B cell (primary cell): ENCODE results near the gene PDZD2. TPM values are rescaled to one million over a fixed set of nuclear protein-coding genes. Genes with fewer than 3 reads are reported as not detected.

Experiments used
- ATAC-seq: fragments of 200-7000 bp; cut with Tn5 transposase; one replicate; pipeline ENCODE4 v1.10.0; 2021; ENCODE audit warnings: low read depth, mild to moderate bottlenecking, moderate number of reproducible peaks, moderate library complexity
- CTCF ChIA-PET: fragments of 350-600 bp; sonication (Branson Sonifier 250); formaldehyde crosslinking; loops from one replicate; lab custom pipeline; 2021; ENCODE audit warnings: antibody characterized with exemption, inconsistent platforms; lab: Charles Lee
- POLR2A ChIA-PET: fragments of 350-600 bp; sonication (Branson Sonifier 250); formaldehyde crosslinking; loops from one replicate; lab custom pipeline; 2021; ENCODE audit warnings: antibody characterized with exemption; lab: Charles Lee
- DNase-seq: peaks from one replicate; pipeline ENCODE4 v3.0.0; 2013
- H2AFZ ChIP-seq: 2 replicates; pipeline ENCODE4 v1.6.1; 2012; ENCODE audit warnings: mild to moderate bottlenecking, low read depth, low read length; ENCODE audit not compliant: insufficient read depth, poor library complexity, severe bottlenecking
- H3K27ac ChIP-seq, 2 donors: 1 replicate in 1 of 2; 2 replicates in 1 of 2; pipeline ENCODE4 v1.5.1; 2012 to 2013; ENCODE audit warnings: low read length in 2 of 2, mild to moderate bottlenecking in 2 of 2, moderate library complexity in 1 of 2
- H3K27me3 ChIP-seq, 4 experiments: fragments of 200-600 bp in 1 of 4; sonication (generic) in 1 of 4; replicated peaks in 1 of 4; 1 replicate in 2 of 4; 2 replicates in 2 of 4; pipeline versions ENCODE4 v1.6.1 to v1.7.0; 2013 to 2016; ENCODE audit warnings: low read length in 3 of 4, mild to moderate bottlenecking in 2 of 4, mixed read lengths in 1 of 4, moderate library complexity in 1 of 4; ENCODE audit not compliant: insufficient read depth in 4 of 4, control insufficient read depth in 3 of 4; ENCODE audit errors: control extremely low read depth in 1 of 4
- H3K36me3 ChIP-seq, 2 experiments: replicated peaks in 1 of 2; 1 replicate in 1 of 2; 2 replicates in 1 of 2; pipeline versions ENCODE4 v1.6.1 to v1.7.1; 2013; ENCODE audit warnings: low read length in 1 of 2; ENCODE audit not compliant: insufficient read depth in 2 of 2, control insufficient read depth in 1 of 2; ENCODE audit errors: control extremely low read depth in 1 of 2, extremely low read depth in 1 of 2
- H3K4me1 ChIP-seq, 2 donors: fragments of 200-600 bp in 1 of 2; sonication (generic) in 1 of 2; 1 replicate in 1 of 2; 2 replicates in 1 of 2; pipeline versions ENCODE4 v1.5.1 to v1.6.1; 2013 to 2017; ENCODE audit warnings: low read length in 2 of 2; ENCODE audit not compliant: control insufficient read depth in 2 of 2, insufficient read depth in 2 of 2
- H3K4me2 ChIP-seq: replicated peaks from 2 replicates; pipeline ENCODE3; 2012; ENCODE audit warnings: mild to moderate bottlenecking, low read depth, low read length; ENCODE audit not compliant: poor library complexity, severe bottlenecking
- H3K4me3 ChIP-seq, 5 experiments: fragments of 200-600 bp in 1 of 5; sonication (generic) in 1 of 5; 1 replicate in 3 of 5; 2 replicates in 2 of 5; pipeline versions ENCODE4 v1.5.1 to v1.7.0; 2011 to 2016; ENCODE audit warnings: low read length in 4 of 5, mild to moderate bottlenecking in 4 of 5, low read depth in 2 of 5, control low read depth in 1 of 5, moderate library complexity in 1 of 5; ENCODE audit not compliant: insufficient read depth in 1 of 5; ENCODE audit errors: control extremely low read depth in 1 of 5, extremely low read depth in 1 of 5
- H3K79me2 ChIP-seq: fragments of 200-600 bp; sonication (generic); one replicate; pipeline ENCODE4 v1.6.0; 2016; ENCODE audit warnings: low read length; ENCODE audit not compliant: control insufficient read depth, insufficient read depth
- H3K9ac ChIP-seq: fragments of 200-600 bp; sonication (generic); 2 replicates; pipeline ENCODE4 v1.6.1; 2017; ENCODE audit warnings: mild to moderate bottlenecking, low read length, moderate library complexity
- H3K9me3 ChIP-seq, 3 donors: one replicate each; pipeline versions ENCODE4 v1.6.1 to v1.7.1; 2013; ENCODE audit warnings: low read length in 2 of 3; ENCODE audit not compliant: control insufficient read depth in 2 of 3, insufficient read depth in 1 of 3; ENCODE audit errors: control extremely low read depth in 1 of 3
- H4K20me1 ChIP-seq: 2 replicates; pipeline ENCODE4 v1.6.0; 2012; ENCODE audit warnings: mild to moderate bottlenecking, low read length; ENCODE audit not compliant: insufficient read depth, control insufficient read depth, poor library complexity, severe bottlenecking
- H3K27ac Mint-ChIP-seq: one replicate; pipeline ENCODE4 v1.8.0; 2021; ENCODE audit warnings: mixed read lengths
- H3K27me3 Mint-ChIP-seq: one replicate; pipeline ENCODE4 v1.8.0; 2021; ENCODE audit warnings: mixed read lengths
- H3K4me1 Mint-ChIP-seq: one replicate; pipeline ENCODE4 v1.8.0; 2021; ENCODE audit warnings: mixed read lengths
- H3K4me3 Mint-ChIP-seq: one replicate; pipeline ENCODE4 v1.8.0; 2021; ENCODE audit warnings: mixed read lengths
- H3K9me3 Mint-ChIP-seq: one replicate; pipeline ENCODE4 v1.8.0; 2022; ENCODE audit warnings: mixed read lengths; ENCODE audit not compliant: insufficient read depth
- CTCF ChIP-seq: fragments of 200-600 bp; IDR thresholded peaks from one replicate; pipeline ENCODE4 v1.8.0; 2022; ENCODE audit warnings: antibody characterized with exemption, mild to moderate bottlenecking
- EZH2 ChIP-seq: IDR thresholded peaks from 2 replicates; pipeline ENCODE4 v1.6.1; 2012; ENCODE audit warnings: borderline replicate concordance, low read depth, mild to moderate bottlenecking, moderate library complexity, low read length; ENCODE audit not compliant: insufficient read depth, poor library complexity, severe bottlenecking
- WGBS: methylation state at CpG from one replicate; pipeline ENCODE4 v1.1.5; 2013; ENCODE audit warnings: missing lambda C conversion rate; ENCODE audit not compliant: insufficient coverage; 5-methylcytosine and 5-hydroxymethylcytosine counted together
- intact Hi-C: fragments of 100-400 bp; cut with micrococcal nuclease; formaldehyde crosslinking; loops from one replicate; pipeline ENCODE4 v1.10.0; 2022
- polyA plus RNA-seq: library from polyadenylated mRNA; depleted of rRNA; stranded (reverse); fragments of >200 nt; gene quantifications from 2 replicates; pipeline ENCODE4 v1.2.3, GENCODE V29; 2012
- total RNA-seq, 2 donors: library from RNA; stranded (reverse); fragments of 120-200 nt in 1 of 2; gene quantifications; 1 replicate in 1 of 2; 2 replicates in 1 of 2; pipeline versions ENCODE4 v1.2.3 to v1.2.4, GENCODE V29; 2013 to 2022

The PDZD2 gene
- total and polyA plus RNA-seq, 2 donors (not counting 1 experiment from before 2014, with no cell fraction given): not detected

GRCh38 chr5:31965227-31965626 is 326.3 kb downstream of the PDZD2 start:
- Histone ChIP-seq H3K9ac (no peak overlapping the region), H2AFZ (no peak overlapping the region), H3K4me3 (no peak overlapping the region), H3K9me3 (no peaks in the 10 kb centered on the region), H3K27me3 (no peaks in the 10 kb centered on the region), H3K36me3 (no peaks in the 10 kb centered on the region), H3K79me2 (no peaks in the 10 kb centered on the region), H3K4me2 (no peak overlapping the region), H3K27ac (no peak overlapping the region), H4K20me1 (no peaks in the 10 kb centered on the region), H3K4me1 (no peaks in the 10 kb centered on the region)
- ChIA-PET POLR2A (no interaction called here), CTCF (no interaction called here)
- ATAC-seq (no peak), DNase-seq (no peak)
- H3K4me1 Mint-ChIP-seq: no peaks in the 10 kb centered on the region
- H3K27ac Mint-ChIP-seq: no peak overlapping the region
- TF ChIP-seq EZH2: no peak
- TF ChIP-seq CTCF: no peak
- 90% methylated on average over 6 of the region's 6 CpGs for WGBS
- no peaks in the 10 kb centered on the region for H3K9me3 Mint-ChIP-seq
- no peak overlapping the region for H3K4me3 Mint-ChIP-seq
- no peaks in the 10 kb centered on the region for H3K27me3 Mint-ChIP-seq
- intact Hi-C loops: no loop called here

GRCh38 chr5:31966936-31967335 is 328.0 kb downstream of the PDZD2 start:
- Histone ChIP-seq H3K36me3 (no peaks in the 10 kb centered on the region), H3K9ac (no peak overlapping the region), H3K27ac (no peak overlapping the region), H3K79me2 (no peaks in the 10 kb centered on the region), H3K27me3 (no peaks in the 10 kb centered on the region), H3K9me3 (no peaks in the 10 kb centered on the region), H3K4me1 (no peaks in the 10 kb centered on the region), H4K20me1 (no peaks in the 10 kb centered on the region), H3K4me3 (no peak overlapping the region), H3K4me2 (no peak overlapping the region), H2AFZ (no peak overlapping the region)
- CTCF ChIA-PET: no interaction called here
- WGBS: 92% methylated on average over 5 of the region's 5 CpGs
- intact Hi-C loops: no loop called here
- no peaks in the 10 kb centered on the region for H3K27me3 Mint-ChIP-seq
- DNase-seq: no peak
- POLR2A ChIA-PET: no interaction called here
- H3K4me1 Mint-ChIP-seq: no peaks in the 10 kb centered on the region
- no peak overlapping the region for H3K4me3 Mint-ChIP-seq
- ATAC-seq: no peak
- H3K9me3 Mint-ChIP-seq: no peaks in the 10 kb centered on the region
- H3K27ac Mint-ChIP-seq: no peak overlapping the region
- TF ChIP-seq EZH2: no peak
- no peak for TF ChIP-seq CTCF
